ENCODE measurements around the gene ABHD14A.

Gene ABHD14A

GRCh38 chr3:51949121-51949520, 25.7 kb upstream of the ABHD14A start:
- no peak for TF ChIP-seq EGR1 (IDR thresholded peaks at IDR 0.05)

GRCh38 chr3:51950899-51951298, 24.0 kb upstream of the ABHD14A start:
- TF ChIP-seq, protein P1, sequence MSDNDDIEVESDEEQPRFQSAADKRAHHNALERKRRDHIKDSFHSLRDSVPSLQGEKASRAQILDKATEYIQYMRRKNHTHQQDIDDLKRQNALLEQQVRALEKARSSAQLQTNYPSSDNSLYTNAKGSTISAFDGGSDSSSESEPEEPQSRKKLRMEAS (IDR thresholded peaks at IDR 0.05) = no peak
- TF ChIP-seq ZBTB7A (IDR thresholded peaks at IDR 0.05; ENCODE audit: low read depth) (no peak), TEAD4 (IDR thresholded peaks at IDR 0.05) (no peak), TCF12 (IDR thresholded peaks at IDR 0.05; ENCODE audit: low read depth) (no peak), RAD21 (IDR thresholded peaks at IDR 0.05; ENCODE audit: low read depth) (no peak), NFIC (IDR thresholded peaks at IDR 0.05) (no peak), CREB1 (IDR thresholded peaks at IDR 0.05; ENCODE audit: low read depth) (no peak), FOXM1 (IDR thresholded peaks at IDR 0.05; ENCODE audit: borderline replicate concordance, low read depth) (no peak)
- TF ChIP-seq, protein P2, sequence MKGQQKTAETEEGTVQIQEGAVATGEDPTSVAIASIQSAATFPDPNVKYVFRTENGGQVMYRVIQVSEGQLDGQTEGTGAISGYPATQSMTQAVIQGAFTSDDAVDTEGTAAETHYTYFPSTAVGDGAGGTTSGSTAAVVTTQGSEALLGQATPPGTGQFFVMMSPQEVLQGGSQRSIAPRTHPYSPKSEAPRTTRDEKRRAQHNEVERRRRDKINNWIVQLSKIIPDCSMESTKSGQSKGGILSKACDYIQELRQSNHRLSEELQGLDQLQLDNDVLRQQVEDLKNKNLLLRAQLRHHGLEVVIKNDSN (IDR thresholded peaks at IDR 0.05) = no peak

DNA sequence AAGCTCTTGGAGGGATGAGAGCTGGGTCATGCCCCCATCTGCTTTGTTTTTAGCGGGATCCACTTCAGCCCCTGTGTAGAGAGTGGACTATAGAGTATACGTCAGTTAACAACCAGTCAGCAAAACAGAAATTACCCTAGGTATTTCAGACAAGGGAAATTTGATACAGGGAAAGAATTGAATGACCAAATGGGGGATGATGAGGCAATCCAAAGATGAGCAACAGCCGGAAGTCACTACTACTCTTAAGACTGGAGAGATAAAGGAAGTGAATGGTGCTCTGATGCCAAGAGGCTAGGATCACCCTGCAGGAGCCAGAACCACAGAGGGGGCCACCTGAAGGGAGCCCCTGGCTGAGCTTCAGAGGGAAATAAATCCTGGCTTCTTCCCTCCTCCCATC, 21.4 kb upstream of the ABHD14A start:
- TF ChIP-seq FOXM1 (IDR thresholded peaks at IDR 0.05; ENCODE audit: borderline replicate concordance, low read depth) (no peak), CEBPB (IDR thresholded peaks at IDR 0.05) (peak; percentile 69)

- TF ChIP-seq CREB1 (IDR thresholded peaks at IDR 0.05; ENCODE audit: low read depth) (no peak), FOXM1 (IDR thresholded peaks at IDR 0.05; ENCODE audit: borderline replicate concordance, low read depth) (no peak), EP300 (IDR thresholded peaks at IDR 0.05; ENCODE audit: borderline replicate concordance) (no peak), CEBPB (IDR thresholded peaks at IDR 0.05) (no peak), YY1 (IDR thresholded peaks at IDR 0.05; ENCODE audit: low read depth) (no peak), NFIC (IDR thresholded peaks at IDR 0.05) (no peak), RAD21 (IDR thresholded peaks at IDR 0.05; ENCODE audit: low read depth) (no peak), EGR1 (IDR thresholded peaks at IDR 0.05) (no peak)
- TF ChIP-seq, protein P1 (IDR thresholded peaks at IDR 0.05) = no peak
Observed at GRCh38 chr3:51954105-51954504, 20.8 kb upstream of the ABHD14A start.

DNA sequence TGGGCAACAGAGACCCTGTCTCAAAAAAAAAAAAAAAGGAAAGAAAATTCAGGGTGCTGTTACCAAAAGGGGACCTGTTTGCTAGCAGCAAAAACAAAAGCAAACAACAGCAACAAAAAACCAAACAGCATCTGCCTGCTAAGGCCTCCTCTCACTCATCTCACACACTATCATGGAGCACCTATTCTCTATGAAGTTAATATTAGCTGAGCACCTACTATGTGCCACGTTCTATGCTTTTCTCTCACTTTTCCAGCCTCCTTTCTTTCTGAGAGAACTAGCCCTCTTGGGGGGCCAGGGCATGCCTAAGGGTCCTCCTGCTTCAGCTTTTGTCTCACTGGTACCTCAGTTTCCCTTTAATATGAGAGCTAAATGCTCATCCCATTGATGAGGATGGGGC, 20.2 kb upstream of the ABHD14A start:
- no peak for TF ChIP-seq RAD21 (IDR thresholded peaks at IDR 0.05; ENCODE audit: low read depth)
- TF ChIP-seq REST (IDR thresholded peaks at IDR 0.05; ENCODE audit: low read depth) = no peak
- no peak for TF ChIP-seq TCF12 (IDR thresholded peaks at IDR 0.05; ENCODE audit: low read depth)
- TF ChIP-seq ZBTB7A (IDR thresholded peaks at IDR 0.05; ENCODE audit: low read depth) = no peak
- TF ChIP-seq TEAD4 (IDR thresholded peaks at IDR 0.05) = no peak
- TF ChIP-seq EGR1 (IDR thresholded peaks at IDR 0.05) = no peak
- TF ChIP-seq TAF1 (IDR thresholded peaks at IDR 0.05; ENCODE audit: low read depth) = no peak
- TF ChIP-seq CREB1 (IDR thresholded peaks at IDR 0.05; ENCODE audit: low read depth) = no peak
- no peak for TF ChIP-seq YY1 (IDR thresholded peaks at IDR 0.05; ENCODE audit: low read depth)
- no peak for TF ChIP-seq CEBPB (IDR thresholded peaks at IDR 0.05)
- TF ChIP-seq FOXM1 (IDR thresholded peaks at IDR 0.05; ENCODE audit: borderline replicate concordance, low read depth) = no peak

DNA sequence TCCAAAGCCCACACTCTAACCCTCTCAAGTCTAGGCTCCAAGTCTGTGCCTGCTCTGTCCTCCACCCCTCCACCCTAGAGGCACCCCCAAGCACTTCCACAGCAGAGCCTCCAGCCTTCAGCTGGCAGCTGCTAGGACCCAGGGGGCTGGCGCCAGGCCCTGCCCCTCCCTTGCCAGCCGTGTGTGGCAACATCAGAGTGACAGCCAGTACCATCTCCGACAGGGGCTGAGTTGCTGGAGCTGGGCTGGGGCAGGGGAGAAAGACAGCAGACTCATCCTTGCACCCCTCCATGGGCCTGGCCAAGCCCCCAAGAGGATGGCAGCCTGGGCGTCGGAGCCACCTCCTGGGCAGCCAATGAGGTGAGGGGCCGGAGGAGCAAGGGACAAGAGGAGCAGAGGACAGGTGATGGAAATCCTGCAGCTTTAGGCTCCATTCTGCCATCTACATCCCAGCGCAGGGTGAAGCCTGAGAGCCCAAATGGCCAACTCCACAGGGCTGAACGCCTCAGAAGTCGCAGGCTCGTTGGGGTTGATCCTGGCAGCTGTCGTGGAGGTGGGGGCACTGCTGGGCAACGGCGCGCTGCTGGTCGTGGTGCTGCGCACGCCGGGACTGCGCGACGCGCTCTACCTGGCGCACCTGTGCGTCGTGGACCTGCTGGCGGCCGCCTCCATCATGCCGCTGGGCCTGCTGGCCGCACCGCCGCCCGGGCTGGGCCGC, 19.5 kb upstream of the ABHD14A start, which contains the start of gene GPR62:
Gene GPR62, plus strand, starts transcription at position 207 of the 718 bp plus-strand sequence. Its CDS starts 272 bp downstream, at position 479.
- no peak for TF ChIP-seq EGR1 (IDR thresholded peaks at IDR 0.05)
- no peak for TF ChIP-seq ZBTB7A (IDR thresholded peaks at IDR 0.05; ENCODE audit: low read depth)
- TF ChIP-seq EP300 (IDR thresholded peaks at IDR 0.05; ENCODE audit: borderline replicate concordance) = no peak
- no peak for TF ChIP-seq TCF12 (IDR thresholded peaks at IDR 0.05; ENCODE audit: low read depth)
- TF ChIP-seq, protein P2 (IDR thresholded peaks at IDR 0.05) = no peak
- no peak for TF ChIP-seq NFIC (IDR thresholded peaks at IDR 0.05)
- no peak for TF ChIP-seq YY1 (IDR thresholded peaks at IDR 0.05; ENCODE audit: low read depth)
- TF ChIP-seq, protein P1 (IDR thresholded peaks at IDR 0.05) = no peak
- TF ChIP-seq CEBPB (IDR thresholded peaks at IDR 0.05) = no peak

DNA sequence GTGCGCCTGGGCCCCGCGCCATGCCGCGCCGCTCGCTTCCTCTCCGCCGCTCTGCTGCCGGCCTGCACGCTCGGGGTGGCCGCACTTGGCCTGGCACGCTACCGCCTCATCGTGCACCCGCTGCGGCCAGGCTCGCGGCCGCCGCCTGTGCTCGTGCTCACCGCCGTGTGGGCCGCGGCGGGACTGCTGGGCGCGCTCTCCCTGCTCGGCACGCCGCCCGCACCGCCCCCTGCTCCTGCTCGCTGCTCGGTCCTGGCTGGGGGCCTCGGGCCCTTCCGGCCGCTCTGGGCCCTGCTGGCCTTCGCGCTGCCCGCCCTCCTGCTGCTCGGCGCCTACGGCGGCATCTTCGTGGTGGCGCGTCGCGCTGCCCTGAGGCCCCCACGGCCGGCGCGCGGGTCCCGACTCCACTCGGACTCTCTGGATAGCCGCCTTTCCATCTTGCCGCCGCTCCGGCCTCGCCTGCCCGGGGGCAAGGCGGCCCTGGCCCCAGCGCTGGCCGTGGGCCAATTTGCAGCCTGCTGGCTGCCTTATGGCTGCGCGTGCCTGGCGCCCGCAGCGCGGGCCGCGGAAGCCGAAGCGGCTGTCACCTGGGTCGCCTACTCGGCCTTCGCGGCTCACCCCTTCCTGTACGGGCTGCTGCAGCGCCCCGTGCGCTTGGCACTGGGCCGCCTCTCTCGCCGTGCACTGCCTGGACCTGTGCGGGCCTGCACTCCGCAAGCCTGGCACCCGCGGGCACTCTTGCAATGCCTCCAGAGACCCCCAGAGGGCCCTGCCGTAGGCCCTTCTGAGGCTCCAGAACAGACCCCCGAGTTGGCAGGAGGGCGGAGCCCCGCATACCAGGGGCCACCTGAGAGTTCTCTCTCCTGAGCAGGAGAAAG, 18.7 kb upstream of the ABHD14A start:
- TF ChIP-seq TAF1 (IDR thresholded peaks at IDR 0.05; ENCODE audit: low read depth) = no peak
- peak; percentile 84 for TF ChIP-seq NFIC (IDR thresholded peaks at IDR 0.05)
- peak; percentile 30; the same call in 1 of the 2 replicates for TF ChIP-seq TCF12 (IDR thresholded peaks at IDR 0.05; ENCODE audit: low read depth)
- TF ChIP-seq, protein P1 (IDR thresholded peaks at IDR 0.05) = peak; percentile 15; the same call in 1 of the 2 replicates
